GM12891 (cell line): ENCODE data around the gene CXXC5.

Experiments used
- POLR2A ChIP-seq: IDR thresholded peaks from 2 replicates; pipeline ENCODE4 v1.6.1; 2011; ENCODE audit warnings: low read depth, low read length, control low read depth
- POLR2AphosphoS5 ChIP-seq: IDR thresholded peaks from 2 replicates; pipeline ENCODE4 v1.6.1; 2011; ENCODE audit warnings: low read depth, low read length, control low read depth
- POU2F2 ChIP-seq: IDR thresholded peaks from 2 replicates; pipeline ENCODE4 v1.6.1; 2011; ENCODE audit warnings: low read depth, mild to moderate bottlenecking, control low read depth, low read length, moderate library complexity
- SPI1 ChIP-seq: IDR thresholded peaks from 2 replicates; pipeline ENCODE4 v1.6.1; 2011; ENCODE audit warnings: low read depth, low read length, control low read depth
- TAF1 ChIP-seq: IDR thresholded peaks from 2 replicates; pipeline ENCODE4 v1.6.1; 2011; ENCODE audit warnings: low read depth, low read length, control low read depth

GRCh38 chr5:139648205-139649081 lies at the start of gene CXXC5:
- TF ChIP-seq POLR2A: no peak
- no peak for TF ChIP-seq TAF1
- TF ChIP-seq POU2F2: no peak
- no peak for TF ChIP-seq SPI1
- no peak for TF ChIP-seq POLR2AphosphoS5
